ENCODE data around the gene ARHGEF9.
A peak's percentile ranks its signal among the peaks of the same experiment; 100 is the strongest.
"Not testable (repeated sequence)": the region's sequence is repeated elsewhere in the genome, so short reads cannot be mapped to it uniquely, and the experiment has no call there.

The ARHGEF9 gene

DNA sequence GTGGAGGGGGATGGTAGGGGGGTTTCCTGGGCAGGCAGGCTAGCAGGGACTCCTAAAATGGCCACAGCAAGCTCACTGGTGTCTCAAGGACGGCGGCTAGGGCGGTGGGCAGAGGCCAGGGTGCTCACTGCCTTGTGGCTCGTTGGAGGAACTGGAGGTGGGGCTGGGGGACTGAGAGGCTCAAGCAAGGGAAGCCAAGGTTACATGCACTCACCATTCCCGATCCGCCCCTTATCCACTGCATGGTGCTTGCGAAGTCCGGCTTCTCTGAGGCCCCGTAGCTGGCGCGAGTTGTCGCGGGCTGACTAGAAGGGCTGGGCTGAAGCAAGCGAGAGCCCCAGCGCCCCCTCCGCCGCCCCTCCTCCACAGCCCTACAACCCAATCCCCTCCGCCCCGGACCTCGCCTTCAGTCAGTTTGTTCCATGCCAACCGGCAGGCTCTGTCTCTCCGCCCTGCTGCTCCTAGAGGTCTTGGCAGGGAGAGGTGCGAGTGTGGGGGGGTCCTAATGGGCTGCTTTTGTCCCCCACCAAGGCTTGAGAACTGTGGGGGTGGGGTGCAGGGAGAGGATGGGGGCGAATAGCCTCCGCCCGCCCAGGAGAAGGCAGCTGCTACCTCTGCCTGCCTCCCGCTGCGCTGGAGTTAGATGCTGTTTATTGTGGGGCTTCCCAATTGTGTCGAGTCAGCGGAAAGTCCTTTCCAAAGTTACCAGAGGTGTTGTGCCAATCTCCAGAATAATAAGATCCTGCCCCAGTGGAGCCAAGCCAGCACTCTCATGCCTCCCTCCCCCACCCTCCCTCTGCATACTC is at the start of gene ARHGEF9:
Gene ARHGEF9 (minus strand): TSS at position 313 of the 806 bp plus-strand sequence. CDS start 69 bp downstream, at position 244.
- no peak for FAIRE-seq

DNA sequence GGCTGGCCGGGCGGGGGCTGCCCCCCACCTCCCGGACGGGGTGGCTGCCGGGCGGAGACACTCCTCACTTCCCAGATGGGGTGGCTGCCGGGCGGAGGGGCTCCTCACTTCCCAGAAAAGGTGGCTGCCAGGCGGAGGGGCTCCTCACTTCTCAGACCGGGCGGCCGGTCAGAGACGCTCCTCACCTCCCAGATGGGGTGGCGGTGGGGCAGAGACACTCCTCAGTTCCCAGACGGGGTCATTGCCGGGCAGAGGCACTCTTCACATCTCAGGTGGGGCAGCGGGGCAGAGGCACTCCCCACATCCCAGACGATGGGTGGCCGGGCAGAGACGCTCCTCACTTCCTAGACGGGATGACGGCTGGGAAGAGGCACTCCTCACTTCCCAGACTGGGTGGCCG is 40.4 kb upstream of the ARHGEF9 start:
- FAIRE-seq; DNase-seq (ENCODE audit: insufficient read length, low spot score): not testable (repeated sequence)

More for the DNA sequence above, at the start of gene ARHGEF9:
- no peak for DNase-seq (ENCODE audit: insufficient read length, low spot score)

DNA sequence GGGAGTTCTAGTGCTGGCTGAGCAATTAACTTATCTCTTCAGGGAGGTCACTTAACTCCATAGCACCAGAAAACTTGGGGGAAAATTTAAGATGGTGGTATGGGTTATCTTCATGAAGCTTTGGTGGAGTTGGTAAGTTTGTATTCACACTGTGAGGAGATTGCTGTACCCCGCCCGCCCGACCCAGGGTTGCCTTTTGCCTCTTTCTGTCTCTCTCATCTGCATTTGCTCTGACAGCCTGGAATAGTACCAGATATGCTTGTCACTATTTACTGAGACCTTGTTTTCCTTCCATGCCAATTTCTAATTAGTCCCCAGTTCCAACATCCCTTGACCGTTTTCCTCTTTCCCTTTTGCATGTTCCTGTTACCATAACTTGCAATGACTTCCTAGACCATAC is 33.1 kb upstream of the ARHGEF9 start:
- DNase-seq (ENCODE audit: insufficient read length, low spot score) (no peak), FAIRE-seq (no peak)

DNA sequence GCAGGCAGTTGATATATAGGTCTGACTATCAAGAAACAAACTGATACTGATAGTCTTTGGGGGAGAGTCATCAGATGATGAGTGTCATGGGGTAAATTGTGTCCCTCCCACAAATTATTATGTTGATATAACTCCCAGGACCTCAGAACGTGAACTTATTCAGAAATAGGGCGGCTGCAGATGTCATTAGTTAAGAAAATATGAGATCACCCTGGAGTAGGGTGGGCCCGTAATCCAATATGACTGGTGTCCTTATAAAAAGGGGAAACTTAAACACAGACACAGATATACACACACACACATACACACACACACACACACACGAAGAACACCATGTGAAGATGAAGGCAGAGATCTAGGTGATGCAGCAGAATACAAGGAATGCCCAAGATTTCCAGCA is 32.7 kb upstream of the ARHGEF9 start:
- DNase-seq (ENCODE audit: insufficient read length, low spot score) (no peak), FAIRE-seq (no peak)

DNA sequence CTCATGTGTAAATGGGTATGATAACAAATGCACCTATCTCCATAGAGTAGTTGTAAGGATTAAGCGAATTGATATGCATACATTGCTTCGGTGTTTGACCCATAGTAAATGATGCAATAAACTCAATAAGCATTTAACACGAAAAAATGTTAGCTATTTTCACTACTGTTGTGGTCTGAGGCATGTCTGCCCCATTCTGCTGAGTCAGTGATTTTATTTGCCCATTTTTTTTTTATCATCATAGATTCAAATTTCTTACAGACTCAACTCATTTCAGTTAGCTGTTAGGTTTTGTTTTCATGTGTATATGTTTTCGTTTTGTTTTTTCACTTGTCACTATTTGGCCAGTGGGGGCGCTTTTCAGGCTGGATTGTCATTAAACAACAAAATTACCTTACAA is 27.8 kb upstream of the ARHGEF9 start:
- FAIRE-seq (no peak), DNase-seq (ENCODE audit: insufficient read length, low spot score) (no peak)

DNA sequence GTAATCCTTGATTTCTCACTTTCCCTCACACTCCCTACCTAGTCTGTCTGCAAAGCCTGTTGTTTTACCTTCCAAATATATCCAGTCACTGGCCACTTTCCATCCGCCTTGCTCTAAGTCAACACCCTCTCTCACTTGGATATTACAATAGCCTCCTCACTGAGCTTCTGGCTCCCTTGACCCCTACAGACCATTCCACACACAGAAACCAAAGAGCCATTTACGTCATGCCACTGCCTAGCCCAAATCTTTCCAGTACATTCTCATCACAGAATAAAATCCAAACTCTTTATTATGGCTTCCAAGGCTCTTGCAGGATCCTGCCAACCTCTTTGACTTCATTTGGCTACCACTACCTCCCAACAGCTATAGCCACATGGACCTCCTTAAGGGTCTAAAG is 25.7 kb upstream of the ARHGEF9 start:
- FAIRE-seq (no peak), DNase-seq (ENCODE audit: insufficient read length, low spot score) (no peak)

DNA sequence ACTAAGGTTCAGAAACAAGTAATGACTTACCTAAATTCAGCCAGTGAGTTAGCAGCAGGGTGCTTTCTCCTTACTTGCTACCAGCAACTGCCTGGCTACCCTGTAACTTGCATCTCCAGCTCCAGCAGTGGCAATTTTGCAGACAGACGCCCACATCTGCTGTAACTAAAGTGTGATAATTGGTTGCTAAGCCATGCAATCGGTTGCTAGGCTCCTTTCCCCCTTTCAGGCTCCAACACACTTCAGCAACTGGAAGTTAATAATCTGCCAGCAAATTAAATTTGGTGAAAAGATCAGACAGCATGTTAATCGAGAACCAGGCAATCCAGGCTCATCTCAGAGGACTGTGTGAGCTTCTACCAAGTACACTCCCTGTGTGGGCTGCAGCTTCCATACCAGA is 24.2 kb upstream of the ARHGEF9 start:
- DNase-seq (ENCODE audit: insufficient read length, low spot score) (no peak), FAIRE-seq (no peak)

DNA sequence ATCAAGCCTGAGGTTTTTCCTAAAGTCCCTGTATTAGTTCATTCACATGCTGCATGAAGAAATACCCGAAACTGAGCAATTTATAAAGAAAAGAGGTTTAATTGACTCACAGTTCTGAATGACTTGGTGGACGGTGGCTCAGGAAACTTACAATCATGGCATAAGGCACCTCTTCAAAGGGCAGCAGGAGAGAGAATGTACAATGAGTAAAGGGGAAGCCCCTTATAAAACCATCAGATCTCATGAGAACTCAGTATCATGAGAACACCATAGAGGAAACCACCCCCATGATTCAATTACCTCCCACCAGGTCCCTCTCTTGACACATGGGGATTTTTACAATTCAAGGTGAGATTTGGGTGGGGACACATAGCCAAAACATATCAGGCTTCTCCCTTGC is 10.4 kb upstream of the ARHGEF9 start:
- not testable (repeated sequence) for FAIRE-seq; DNase-seq (ENCODE audit: insufficient read length, low spot score)

DNA sequence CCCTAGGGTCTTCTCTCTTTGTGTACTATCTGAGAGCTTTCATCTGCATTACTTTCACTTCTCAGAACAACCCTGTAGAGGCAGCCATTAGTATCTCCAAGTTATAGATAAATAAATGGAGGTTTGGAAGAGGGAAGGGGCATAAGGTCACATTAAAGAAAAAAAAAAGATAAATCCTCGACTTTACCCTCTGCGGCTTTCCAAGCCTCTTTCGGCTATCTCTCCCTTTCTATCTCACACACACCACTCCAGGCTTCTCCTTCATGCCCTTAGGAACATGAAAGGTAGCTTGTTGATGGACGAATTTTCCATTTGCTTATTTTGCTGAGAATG is 660 bp upstream of the ARHGEF9 start:
- DNase-seq (ENCODE audit: insufficient read length, low spot score) (no peak), FAIRE-seq (no peak)

DNA sequence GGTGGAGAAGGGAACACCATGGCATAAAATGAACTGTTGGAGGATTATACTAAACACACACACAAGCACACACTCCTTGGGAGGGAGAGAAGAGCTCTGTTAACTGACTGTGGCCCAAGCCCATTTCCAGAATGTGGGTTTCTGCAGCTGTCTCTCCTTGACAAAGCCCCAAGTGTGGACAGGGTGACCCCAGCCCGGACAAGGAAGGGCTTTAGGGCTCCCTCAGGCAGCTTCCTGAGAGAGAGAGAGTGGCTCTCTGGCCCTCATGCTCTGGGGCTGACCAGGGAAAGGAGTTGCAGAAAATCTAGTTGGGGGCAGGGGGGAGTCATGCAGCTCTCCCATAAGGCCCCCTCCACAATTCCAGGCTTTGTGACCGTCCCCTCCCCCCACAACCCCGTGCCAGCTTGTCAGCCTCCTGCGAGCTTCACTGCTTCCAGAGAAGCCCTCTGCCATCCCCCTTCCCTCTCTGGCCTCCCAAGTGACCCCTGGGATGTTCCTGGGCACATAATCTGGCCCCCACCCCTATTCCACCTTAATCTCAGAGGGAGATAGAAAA is 590 bp downstream of the ARHGEF9 start:
- DNase-seq (ENCODE audit: insufficient read length, low spot score) (no peak), FAIRE-seq (no peak)

DNA sequence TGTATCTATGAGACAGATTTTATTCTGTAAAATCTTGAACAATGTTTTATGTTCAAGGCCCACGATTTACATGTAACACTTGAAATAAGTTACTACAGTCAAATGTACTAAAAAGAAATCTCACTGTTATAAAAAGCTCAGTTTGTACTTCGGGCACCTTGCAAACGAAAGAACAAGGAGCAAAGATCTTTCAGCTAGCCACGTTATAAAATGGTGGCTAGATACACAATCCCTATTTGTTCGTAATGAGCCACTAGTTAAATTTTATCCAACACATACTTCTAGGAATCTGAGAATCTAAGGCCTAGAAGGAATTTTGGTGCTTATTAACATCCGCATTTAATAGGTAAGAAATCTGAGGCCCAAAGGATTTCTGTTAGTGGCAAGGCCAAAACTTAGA is 2.5 kb downstream of the ARHGEF9 start:
- FAIRE-seq, result no peak

DNA sequence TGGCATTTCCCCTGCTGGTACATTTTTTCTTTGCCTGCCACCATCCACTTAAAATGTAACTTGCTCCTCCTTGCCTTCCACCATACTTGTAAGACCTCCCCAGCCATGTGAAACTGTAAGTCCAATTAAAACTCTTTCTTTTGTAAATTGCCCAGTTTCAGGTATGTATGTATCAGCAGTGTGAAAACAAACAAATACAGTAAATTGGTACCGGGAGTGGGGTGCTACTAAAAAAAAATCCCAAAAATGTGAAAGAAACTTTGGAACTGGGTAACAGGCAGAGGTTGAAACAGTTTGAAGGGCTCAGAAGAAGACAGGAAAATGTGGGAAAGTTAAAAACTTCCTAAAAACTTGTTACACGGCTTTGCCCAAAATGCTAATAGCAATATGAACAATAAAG is 16.3 kb downstream of the ARHGEF9 start:
- no peak for FAIRE-seq
- DNase-seq (ENCODE audit: insufficient read length, low spot score), result no peak

More for the DNA sequence above, 2.5 kb downstream of the ARHGEF9 start:
- DNase-seq (ENCODE audit: insufficient read length, low spot score), result no peak

DNA sequence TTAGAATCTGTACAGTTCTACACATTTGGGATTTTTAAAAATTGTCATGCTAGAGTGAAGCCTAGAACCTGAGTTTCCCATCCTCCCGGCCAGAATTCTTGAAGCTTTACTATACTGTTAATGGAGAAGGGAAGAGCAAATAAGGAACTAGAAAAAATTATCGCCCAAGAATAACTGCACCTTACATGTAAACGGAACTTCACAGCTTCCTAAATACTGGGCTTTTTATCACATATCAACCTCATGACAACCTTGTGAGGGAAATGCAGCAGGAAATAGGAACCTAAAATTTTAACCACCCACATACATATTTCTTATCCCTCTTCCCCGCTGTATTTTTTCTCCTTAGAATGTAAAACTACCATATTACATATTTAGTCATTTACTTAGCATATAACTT is 19.3 kb downstream of the ARHGEF9 start:
- FAIRE-seq, result no peak
- DNase-seq (ENCODE audit: insufficient read length, low spot score), result no peak

DNA sequence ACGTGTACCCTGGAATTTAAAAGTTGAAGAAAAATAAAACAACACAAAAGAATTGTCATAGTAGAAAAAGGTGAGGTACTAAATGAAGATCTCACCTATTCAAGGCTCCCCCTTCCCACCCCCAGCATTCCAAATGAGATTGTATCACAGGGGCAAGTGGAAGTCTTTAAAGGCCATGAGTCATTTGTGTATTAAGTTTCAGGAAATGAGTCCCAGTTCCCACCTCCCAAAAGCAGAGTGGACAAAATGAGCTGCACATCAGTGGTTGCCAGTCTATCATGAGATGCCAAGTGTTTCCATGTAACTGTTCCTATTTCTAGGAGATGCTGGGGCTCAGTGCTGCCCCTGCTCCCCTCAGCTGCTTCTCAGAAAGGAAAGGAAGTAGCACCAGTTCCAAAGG is 20.1 kb downstream of the ARHGEF9 start:
- no peak for FAIRE-seq

DNA sequence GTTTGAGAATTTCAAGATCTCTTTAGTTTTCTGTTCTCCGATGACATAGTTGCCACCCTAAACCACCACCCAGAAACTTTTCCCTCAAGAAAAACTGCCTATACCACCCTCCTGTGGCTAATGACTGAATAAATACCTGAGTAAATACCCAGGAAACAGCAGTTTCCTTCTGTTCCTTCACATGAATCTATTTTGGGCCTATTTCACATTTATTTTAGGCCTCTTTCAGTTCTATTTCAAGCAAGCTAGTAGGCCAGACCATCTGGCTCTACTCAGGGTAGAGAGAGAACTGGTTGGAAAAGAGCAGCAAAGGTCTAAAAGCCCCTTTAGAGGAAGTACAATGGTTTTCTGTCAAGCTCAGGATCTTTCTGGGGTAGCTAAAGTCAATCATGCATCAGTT is 23.4 kb downstream of the ARHGEF9 start:
- DNase-seq (ENCODE audit: insufficient read length, low spot score) (no peak), FAIRE-seq (no peak)

More for the DNA sequence above, 20.1 kb downstream of the ARHGEF9 start:
- no peak for DNase-seq (ENCODE audit: insufficient read length, low spot score)

DNA sequence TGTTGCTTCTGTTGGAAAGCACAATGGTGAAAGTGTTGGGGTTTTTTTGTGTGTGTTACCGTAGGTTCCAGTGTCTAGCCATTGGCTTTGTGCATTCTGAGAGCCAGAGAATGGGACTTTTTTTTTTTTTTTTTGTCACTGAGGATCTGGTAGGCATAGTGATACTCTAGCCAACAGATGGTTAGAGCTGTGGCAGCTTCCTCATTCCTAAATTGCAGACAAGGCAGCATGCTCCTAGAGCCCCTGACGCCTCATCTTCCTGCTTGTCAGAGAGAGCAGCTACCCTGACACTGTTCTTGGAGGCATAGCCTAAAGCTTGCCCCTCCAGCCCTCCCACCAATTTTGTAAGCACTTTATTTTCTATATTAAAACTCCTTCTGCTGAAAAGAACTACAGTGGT is 27.0 kb downstream of the ARHGEF9 start:
- no peak for FAIRE-seq
- no peak for DNase-seq (ENCODE audit: insufficient read length, low spot score)

DNA sequence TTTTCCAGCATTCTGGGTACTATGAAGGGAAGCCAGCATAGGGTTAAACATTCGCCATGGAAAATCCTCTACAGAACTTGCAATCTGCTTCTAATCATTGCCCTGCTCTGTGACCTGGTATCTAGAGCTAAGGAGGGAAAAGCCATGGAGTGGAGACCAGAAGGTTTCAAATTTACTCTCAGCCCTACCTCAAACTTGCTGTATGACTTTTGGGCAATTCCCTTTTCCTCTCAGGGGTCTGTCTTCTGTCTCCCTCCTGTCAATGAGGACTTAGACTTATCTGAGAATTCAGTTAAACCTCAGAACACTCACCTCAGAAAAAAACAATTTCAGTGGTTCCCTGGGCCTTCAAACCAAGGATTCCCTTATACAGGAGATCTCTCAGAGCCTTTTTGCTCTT is 29.1 kb downstream of the ARHGEF9 start:
- DNase-seq (ENCODE audit: insufficient read length, low spot score) (no peak), FAIRE-seq (no peak)

DNA sequence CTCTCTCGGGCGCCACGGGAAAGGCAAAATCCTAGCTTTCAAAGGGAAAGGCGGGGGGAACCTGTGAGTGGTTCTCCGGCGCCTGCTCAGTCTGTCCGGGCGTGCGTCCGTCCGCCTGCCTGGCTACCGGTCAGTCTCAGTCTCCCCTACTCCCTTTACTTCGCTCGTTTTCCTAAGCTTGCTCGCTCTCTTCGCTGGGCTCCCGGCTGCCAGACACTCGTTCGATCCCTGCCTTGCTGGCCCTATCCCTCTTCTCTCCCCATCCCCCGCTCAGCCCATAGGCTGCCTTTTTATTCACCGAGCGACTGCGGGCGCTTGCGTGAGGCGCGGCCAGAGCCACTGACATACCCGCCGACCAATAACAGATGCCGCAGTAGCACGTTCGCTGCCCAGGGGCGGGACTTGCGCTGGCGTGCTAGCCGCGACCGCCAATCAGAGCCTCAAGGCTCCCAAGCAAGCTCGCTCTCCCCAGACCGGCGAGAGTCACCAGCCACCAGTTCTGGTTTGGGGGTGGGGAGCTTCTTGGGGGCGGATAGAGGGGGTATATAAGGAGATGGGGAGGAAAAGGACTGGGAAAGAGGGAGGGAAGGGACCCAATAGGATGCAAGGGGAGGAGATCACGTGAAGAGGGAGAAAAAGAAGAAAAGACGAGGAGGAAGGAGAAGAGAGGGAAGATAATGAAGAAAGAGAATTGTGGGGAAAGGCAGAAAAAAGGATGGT is 30.0 kb downstream of the ARHGEF9 start:
- FAIRE-seq, result no peak
- DNase-seq (ENCODE audit: insufficient read length, low spot score), result peak; percentile 38

DNA sequence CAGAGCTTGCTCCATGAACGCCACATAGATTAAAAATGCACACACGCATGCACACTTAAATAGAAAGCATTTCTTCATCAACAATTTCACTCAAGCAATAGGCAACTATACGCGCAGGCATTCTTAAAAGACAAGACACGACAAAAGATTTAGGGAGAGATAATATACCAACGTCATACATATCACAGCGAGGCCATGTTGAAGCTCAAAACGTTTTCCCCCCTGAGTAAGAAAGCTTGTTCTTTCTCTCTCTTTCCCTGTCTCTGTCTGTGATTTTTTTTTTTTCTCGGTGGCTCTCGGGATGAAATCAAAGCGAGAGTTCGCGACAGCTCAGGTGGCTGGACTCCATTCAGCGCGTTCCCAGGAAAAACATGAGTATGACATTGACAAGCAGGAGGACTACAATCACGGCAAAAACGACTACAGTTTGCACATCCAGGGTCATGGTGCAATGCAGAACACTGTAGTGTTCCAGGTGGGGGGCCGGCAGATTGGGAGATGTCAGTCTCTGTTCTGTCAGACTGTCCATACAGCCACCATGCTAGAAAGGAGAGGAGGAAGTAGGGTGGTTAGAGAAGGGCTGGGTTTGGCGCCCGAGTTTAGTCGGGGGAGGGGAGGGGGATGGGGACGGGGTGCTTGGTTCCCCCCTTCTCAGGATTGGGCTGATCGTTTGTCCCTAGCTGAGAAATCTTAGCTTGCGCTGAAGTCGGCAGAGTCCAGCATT is 30.7 kb downstream of the ARHGEF9 start:
- FAIRE-seq, result no peak
- DNase-seq (ENCODE audit: insufficient read length, low spot score), result no peak

DNA sequence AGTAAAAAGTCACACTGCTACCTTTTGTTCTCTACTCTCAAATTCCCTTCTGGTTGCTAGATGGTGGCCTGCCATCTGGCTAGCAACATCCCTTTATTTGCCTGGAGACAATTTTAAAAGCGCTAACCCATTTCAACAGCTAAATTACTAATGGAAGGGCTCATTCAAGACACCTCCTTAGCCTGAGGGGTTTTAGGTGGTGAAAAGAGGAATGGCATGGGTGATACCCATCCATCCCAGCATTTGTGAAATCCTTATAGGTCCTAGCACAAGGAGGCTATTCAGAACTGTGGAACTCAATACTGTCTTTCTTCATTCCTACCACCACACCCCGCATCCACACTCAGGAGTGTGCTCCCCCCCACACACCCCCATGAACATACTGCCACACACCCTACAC is 33.5 kb downstream of the ARHGEF9 start:
- DNase-seq (ENCODE audit: insufficient read length, low spot score), result no peak

DNA sequence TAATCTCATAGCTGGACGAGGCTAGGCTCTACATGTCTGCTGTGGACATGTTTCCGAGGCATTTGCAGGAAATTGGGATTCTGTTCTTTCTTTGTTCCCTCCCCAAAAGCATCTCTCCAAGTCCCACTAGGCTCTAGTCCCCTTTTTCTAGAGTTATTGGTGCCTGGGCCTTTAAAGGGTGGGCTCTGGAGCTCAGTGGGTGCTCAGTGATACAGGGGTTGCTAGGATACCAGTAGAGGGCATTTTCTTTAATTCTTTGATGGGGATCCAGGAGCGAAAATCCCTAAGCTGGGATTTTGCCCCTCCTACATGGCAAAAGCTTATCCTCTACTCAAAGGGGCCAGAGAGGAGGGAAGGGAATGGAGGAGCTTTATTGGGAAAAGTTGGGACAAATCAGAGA is 34.2 kb downstream of the ARHGEF9 start:
- no peak for FAIRE-seq

More for the DNA sequence above, 33.5 kb downstream of the ARHGEF9 start:
- no peak for FAIRE-seq

More for the DNA sequence above, 34.2 kb downstream of the ARHGEF9 start:
- DNase-seq (ENCODE audit: insufficient read length, low spot score), result no peak

All from HTR-8/SVneo (cell line).